ENCODE data around the gene NOC2L.

- TF ChIP-seq CTCF (IDR thresholded peaks at IDR 0.05 in 8 of 11, conservative IDR thresholded peaks at IDR 0.05 in 3 of 11): no peak
- no peak for TF ChIP-seq POLR2A (IDR thresholded peaks at IDR 0.05)
Measured at GRCh38 chr1:914891-915280, 44.2 kb downstream of the NOC2L start.

All from spleen (tissue), 7 donors.